Measurements from ENCODE around the gene TBC1D22B.
"Not testable (repeated sequence)": the region's sequence is repeated elsewhere in the genome, so short reads cannot be mapped to it uniquely, and the experiment has no call there.

TBC1D22B gene

GRCh38 chr6:37302086-37302686 lies 44.6 kb downstream of the TBC1D22B start:
- DNase-seq, result no peak

GRCh38 chr6:37303091-37303660 lies 45.6 kb downstream of the TBC1D22B start:
- DNase-seq, result no peak

- peak in 7 of 51 donors; percentile 10 to 35 (median 13) for DNase-seq
Measured at GRCh38 chr6:37303891-37304503, 46.4 kb downstream of the TBC1D22B start.

GRCh38 chr6:37304766-37305165 lies 47.2 kb downstream of the TBC1D22B start:
- DNase-seq, result no peak

- DNase-seq, result no peak
Measured at GRCh38 chr6:37305841-37306425, 48.4 kb downstream of the TBC1D22B start.

- no peak for DNase-seq
Measured at GRCh38 chr6:37306624-37307222, 49.2 kb downstream of the TBC1D22B start.

- not testable (repeated sequence) for DNase-seq
Measured at GRCh38 chr6:37307484-37307883, 49.9 kb downstream of the TBC1D22B start.

- DNase-seq, result peak in 8 of 51 donors; percentile 10 to 33 (median 18)
Measured at GRCh38 chr6:37308069-37308815, 50.7 kb downstream of the TBC1D22B start.

- DNase-seq, result no peak
Measured at GRCh38 chr6:37309046-37309445, 51.5 kb downstream of the TBC1D22B start.

GRCh38 chr6:37309692-37310091 lies 52.1 kb downstream of the TBC1D22B start:
- DNase-seq, result no peak

- no peak for DNase-seq
Measured at GRCh38 chr6:37310966-37311365, 53.4 kb downstream of the TBC1D22B start.

- peak in 1 of 51 donors; percentile 3 for DNase-seq
Measured at GRCh38 chr6:37311741-37312473, 54.3 kb downstream of the TBC1D22B start.

- no peak for DNase-seq
Measured at GRCh38 chr6:37313723-37314486, 56.3 kb downstream of the TBC1D22B start.

GRCh38 chr6:37314487-37315156 lies 57.0 kb downstream of the TBC1D22B start:
- DNase-seq, result peak in 9 of 51 donors; percentile 6 to 37 (median 13)

GRCh38 chr6:37315157-37315515 lies 57.6 kb downstream of the TBC1D22B start:
- no peak for DNase-seq

GRCh38 chr6:37316071-37316470 lies 58.5 kb downstream of the TBC1D22B start:
- peak in 1 of 51 donors; percentile 54 for DNase-seq

- no peak for DNase-seq
Measured at GRCh38 chr6:37317312-37318038, 59.9 kb downstream of the TBC1D22B start.

- no peak for DNase-seq
Measured at GRCh38 chr6:37319156-37319555, 61.6 kb downstream of the TBC1D22B start.

Measured in hypothalamus (tissue), 51 donors.